T-cell (primary cell): Measurements from ENCODE around the gene ZNF846. TPM values are rescaled to one million over a fixed set of nuclear protein-coding genes. Genes with fewer than 3 reads are reported as not detected.
"Not testable (repeated sequence)": the region's sequence is repeated elsewhere in the genome, so short reads cannot be mapped to it uniquely, and the experiment has no call there.

ENCODE experiments used
- ATAC-seq, 4 experiments: fragments of 200-7000 bp in 3 of 4; fragments of 150-1000 bp in 1 of 4; cut with Tn5 transposase; replicated peaks in 1 of 4; 1 replicate in 3 of 4; 2 replicates in 1 of 4; pipeline ENCODE4 v1.10.0; 2021; ENCODE audit warnings: moderate library complexity in 3 of 4, mild to moderate bottlenecking in 2 of 4, moderate number of reproducible peaks in 1 of 4
- CTCF ChIA-PET, 2 donors: fragments of 300-600 bp; sonication (Branson Sonifier 250); formaldehyde crosslinking; loops; one replicate each; lab custom pipeline; 2022; ENCODE audit warnings: antibody characterized with exemption in 2 of 2; lab: Charles Lee
- POLR2A ChIA-PET, 2 donors: fragments of 300-600 bp; sonication (Branson Sonifier 250); formaldehyde crosslinking; loops; one replicate each; lab custom pipeline; 2022; ENCODE audit warnings: antibody characterized with exemption in 2 of 2; lab: Charles Lee
- DNase-seq, 35 experiments: peaks; one replicate each; pipeline versions ENCODE4 v3.0.0 to v3.0.0-alpha.2; 2013 to 2023
- H3K27ac ChIP-seq: one replicate; pipeline ENCODE4 v1.5.1; 2013; ENCODE audit warnings: low read length
- H3K27me3 ChIP-seq, 2 experiments: replicated peaks in 1 of 2; 1 replicate in 1 of 2; 2 replicates in 1 of 2; pipeline versions ENCODE4 v1.6.1 to v1.7.0; 2013; ENCODE audit warnings: low read length in 1 of 2, mixed read lengths in 1 of 2; ENCODE audit not compliant: control insufficient read depth in 2 of 2, insufficient read depth in 2 of 2; ENCODE audit errors: extremely low read depth in 1 of 2
- H3K36me3 ChIP-seq, 2 donors: 1 replicate in 1 of 2; 2 replicates in 1 of 2; pipeline versions ENCODE4 v1.6.1 to v1.7.0; 2013; ENCODE audit warnings: low read length in 1 of 2; ENCODE audit not compliant: control insufficient read depth in 2 of 2, insufficient read depth in 1 of 2; ENCODE audit errors: extremely low read depth in 1 of 2
- H3K4me1 ChIP-seq, 2 experiments: 1 replicate in 1 of 2; 2 replicates in 1 of 2; pipeline versions ENCODE4 v1.6.1 to v1.7.0; 2013; ENCODE audit warnings: low read length in 2 of 2, mixed read lengths in 1 of 2; ENCODE audit not compliant: insufficient read depth in 2 of 2, control insufficient read depth in 1 of 2; ENCODE audit errors: extremely low read depth in 1 of 2
- H3K4me3 ChIP-seq, 2 donors: 1 replicate in 1 of 2; 2 replicates in 1 of 2; pipeline versions ENCODE4 v1.5.1 to v1.7.0; 2013; ENCODE audit warnings: mild to moderate bottlenecking in 2 of 2, low read length in 1 of 2, moderate library complexity in 1 of 2; ENCODE audit not compliant: control insufficient read depth in 1 of 2; ENCODE audit errors: extremely low read depth in 1 of 2
- H3K9me3 ChIP-seq: 2 replicates; pipeline ENCODE4 v1.7.0; 2013
- H3K27ac Mint-ChIP-seq, 2 donors: one replicate each; pipeline ENCODE4 v1.8.0; 2020 to 2021; ENCODE audit warnings: mild to moderate bottlenecking in 2 of 2, mixed read lengths in 2 of 2
- H3K27me3 Mint-ChIP-seq, 2 donors: one replicate each; pipeline ENCODE4 v1.8.0; 2021 to 2022; ENCODE audit warnings: mixed read lengths in 2 of 2
- H3K36me3 Mint-ChIP-seq: one replicate; pipeline ENCODE4 v1.8.0; 2021; ENCODE audit warnings: mixed read lengths
- H3K4me1 Mint-ChIP-seq, 3 donors: one replicate each; pipeline ENCODE4 v1.8.0; 2020 to 2022; ENCODE audit warnings: mixed read lengths in 3 of 3, mild to moderate bottlenecking in 1 of 3
- H3K4me3 Mint-ChIP-seq, 3 donors: one replicate each; pipeline ENCODE4 v1.8.0; 2020 to 2022; ENCODE audit warnings: mild to moderate bottlenecking in 3 of 3, mixed read lengths in 3 of 3, moderate library complexity in 3 of 3
- H3K9me3 Mint-ChIP-seq, 3 donors: one replicate each; pipeline ENCODE4 v1.8.0; 2020 to 2022; ENCODE audit warnings: mixed read lengths in 3 of 3
- WGBS: methylation state at CpG from one replicate; pipeline ENCODE4 v1.1.5; 2013; ENCODE audit warnings: missing lambda C conversion rate; ENCODE audit not compliant: insufficient coverage; 5-methylcytosine and 5-hydroxymethylcytosine counted together
- total RNA-seq, 35 experiments: library from RNA in 6 of 35; stranded (reverse) in 6 of 35; fragments of 120-200 nt in 1 of 35; gene quantifications; one replicate each; pipeline versions ENCODE4 v1.2.1 to v1.2.4 and lab custom pipeline; 2013 to 2026

ZNF846 gene
- total RNA-seq, 5 donors from 2014 or later (not counting 1 experiment from before 2014, with no cell fraction given), result 13.7 to 19.7 (median 18.4) TPM

- Mint-ChIP-seq H3K4me3 (no peak overlapping the region), H3K27me3 (peaks cover 2 to 4% of the 10 kb centered on the region in 2 donors), H3K36me3 (no peaks in the 10 kb centered on the region), H3K9me3 (peaks cover 0 to 15% (median 8%) of the 10 kb centered on the region in 3 donors), H3K27ac (no peak overlapping the region), H3K4me1 (no peaks in the 10 kb centered on the region)
- no peaks in the 10 kb centered on the region for H3K4me1 ChIP-seq
- no peaks in the 10 kb centered on the region for H3K36me3 ChIP-seq
- ATAC-seq (no peak), DNase-seq (no peak)
- no CpG with 5 or more reads among the region's 4 CpGs for WGBS
- H3K9me3 ChIP-seq, result no peaks in the 10 kb centered on the region
- H3K4me3 ChIP-seq, result no peak overlapping the region
- POLR2A ChIA-PET, result no interaction called here
- H3K27ac ChIP-seq, result no peak overlapping the region
- peaks cover 0 to 2% of the 10 kb centered on the region in 2 experiments for H3K27me3 ChIP-seq
- CTCF ChIA-PET, result no interaction called here
These were observed 39.4 kb downstream of the ZNF846 start for GRCh38 chr19:9729162-9729561.

- H3K4me1 ChIP-seq, result no peaks in the 10 kb centered on the region
- H3K27ac Mint-ChIP-seq, result no peak overlapping the region
- H3K27me3 Mint-ChIP-seq, result peaks cover 0 to 2% of the 10 kb centered on the region in 2 donors
- peaks cover 0 to 1% (median 0%) of the 10 kb centered on the region in 3 donors for H3K4me1 Mint-ChIP-seq
- no peak overlapping the region for H3K4me3 Mint-ChIP-seq
- peaks cover 3% of the 10 kb centered on the region for H3K36me3 Mint-ChIP-seq
- no peaks in the 10 kb centered on the region for H3K9me3 ChIP-seq
- no peak overlapping the region for H3K27ac ChIP-seq
- no peaks in the 10 kb centered on the region for H3K36me3 ChIP-seq
- DNase-seq, result no peak
- peaks cover 0 to 2% of the 10 kb centered on the region in 2 experiments for H3K27me3 ChIP-seq
- 67% methylated on average over 1 of the region's 3 CpGs for WGBS
- ChIA-PET POLR2A (no interaction called here), CTCF (no interaction called here)
- H3K9me3 Mint-ChIP-seq, result peaks cover 0 to 23% (median 18%) of the 10 kb centered on the region in 3 donors
- H3K4me3 ChIP-seq, result no peak overlapping the region
- ATAC-seq, result no peak
These were observed 40.9 kb downstream of the ZNF846 start for GRCh38 chr19:9727644-9728043.

GRCh38 chr19:9725508-9726201, 42.9 kb downstream of the ZNF846 start:
- peaks cover 0 to 25% (median 23%) of the 10 kb centered on the region in 3 donors for H3K9me3 Mint-ChIP-seq
- 95% methylated on average over 8 of the region's 13 CpGs for WGBS

GRCh38 chr19:9724157-9724556, 44.4 kb downstream of the ZNF846 start:
- CTCF ChIA-PET, result no interaction called here
- Histone ChIP-seq H3K4me1 (no peaks in the 10 kb centered on the region), H3K4me3 (no peak overlapping the region), H3K27ac (no peak overlapping the region), H3K27me3 (no peaks in the 10 kb centered on the region), H3K36me3 (no peaks in the 10 kb centered on the region), H3K9me3 (no peaks in the 10 kb centered on the region)
- Mint-ChIP-seq H3K4me3 (no peak overlapping the region), H3K36me3 (peaks cover 3% of the 10 kb centered on the region), H3K4me1 (peaks cover 8 to 11% (median 9%) of the 10 kb centered on the region in 3 donors), H3K9me3 (peaks cover 0 to 25% (median 23%) of the 10 kb centered on the region in 3 donors), H3K27me3 (peaks cover 0 to 2% of the 10 kb centered on the region in 2 donors), H3K27ac (no peak overlapping the region)
- no peak for ATAC-seq
- POLR2A ChIA-PET, result no interaction called here
- no peak for DNase-seq
- WGBS, result no CpG with 5 or more reads among the region's 4 CpGs

More at GRCh38 chr19:9725508-9726201, 42.9 kb downstream of the ZNF846 start:
- H3K36me3 Mint-ChIP-seq, CTCF ChIA-PET, H3K4me3 Mint-ChIP-seq, H3K27me3 Mint-ChIP-seq, ATAC-seq, H3K4me3 ChIP-seq, H3K4me1 ChIP-seq, H3K27me3 ChIP-seq, H3K36me3 ChIP-seq, H3K9me3 ChIP-seq, POLR2A ChIA-PET, H3K27ac Mint-ChIP-seq, DNase-seq, H3K27ac ChIP-seq: not testable (repeated sequence)
- H3K4me1 Mint-ChIP-seq, result peaks cover 8 to 11% (median 9%) of the 10 kb centered on the region in 3 donors

- WGBS, result 27% methylated on average over 3 of the region's 6 CpGs
These were observed 46.7 kb downstream of the ZNF846 start for GRCh38 chr19:9721861-9722260.

GRCh38 chr19:9720541-9720940, 48.0 kb downstream of the ZNF846 start:
- H3K27ac Mint-ChIP-seq, result no peak overlapping the region
- ChIA-PET CTCF (no interaction called here), POLR2A (no interaction called here)
- H3K9me3 Mint-ChIP-seq, result peaks cover 0 to 23% (median 20%) of the 10 kb centered on the region in 3 donors
- H3K4me3 Mint-ChIP-seq, result no peak overlapping the region
- no peak for DNase-seq
- peaks cover 10 to 11% of the 10 kb centered on the region in 2 donors for H3K27me3 Mint-ChIP-seq
- Histone ChIP-seq H3K9me3 (no peaks in the 10 kb centered on the region), H3K27me3 (no peaks in the 10 kb centered on the region), H3K27ac (no peak overlapping the region), H3K4me1 (no peaks in the 10 kb centered on the region), H3K36me3 (no peaks in the 10 kb centered on the region), H3K4me3 (no peak overlapping the region)
- ATAC-seq, result no peak
- H3K4me1 Mint-ChIP-seq, result peaks cover 8 to 11% (median 9%) of the 10 kb centered on the region in 3 donors
- peaks cover 3% of the 10 kb centered on the region for H3K36me3 Mint-ChIP-seq
- 90% methylated on average over 3 of the region's 4 CpGs for WGBS

More at GRCh38 chr19:9721861-9722260, 46.7 kb downstream of the ZNF846 start:
- Histone ChIP-seq H3K4me3 (no peak overlapping the region), H3K4me1 (no peaks in the 10 kb centered on the region), H3K27me3 (no peaks in the 10 kb centered on the region), H3K9me3 (no peaks in the 10 kb centered on the region), H3K36me3 (no peaks in the 10 kb centered on the region), H3K27ac (no peak overlapping the region)
- no peak overlapping the region for H3K27ac Mint-ChIP-seq
- H3K9me3 Mint-ChIP-seq, result peaks cover 0 to 23% (median 23%) of the 10 kb centered on the region in 3 donors
- POLR2A ChIA-PET, result interaction anchor here in 1 of 2 donors (0.5 kb wide), 1 partner anchor 578 kb away, joined by 3 read pairs; no protein-coding TSS in a partner anchor
- H3K4me1 Mint-ChIP-seq, result peaks cover 8 to 11% (median 9%) of the 10 kb centered on the region in 3 donors
- CTCF ChIA-PET, result interaction anchor here in 1 of 2 donors (0.6 kb wide), 1 partner anchor 78 kb away, joined by 5 read pairs; no protein-coding TSS in a partner anchor
- no peak overlapping the region for H3K4me3 Mint-ChIP-seq
- DNase-seq, result peak in 2 of 35 experiments; percentile 2 to 6
- peak in 1 of 4 experiments; percentile 36 for ATAC-seq
- H3K36me3 Mint-ChIP-seq, result peaks cover 3% of the 10 kb centered on the region
- H3K27me3 Mint-ChIP-seq, result peaks cover 6 to 11% of the 10 kb centered on the region in 2 donors
